HG03159 (cell line): Measurements from ENCODE around the gene C11orf58.
A peak's percentile ranks its signal among the peaks of the same experiment; 100 is the strongest.

ENCODE experiments used
- ATAC-seq: cut with Tn5 transposase; IDR thresholded peaks from one replicate; pipeline ENCODE4 v1.9.1; 2021; ENCODE audit warnings: mild to moderate bottlenecking, moderate library complexity; ENCODE audit not compliant: unreplicated experiment

Gene C11orf58

DNA sequence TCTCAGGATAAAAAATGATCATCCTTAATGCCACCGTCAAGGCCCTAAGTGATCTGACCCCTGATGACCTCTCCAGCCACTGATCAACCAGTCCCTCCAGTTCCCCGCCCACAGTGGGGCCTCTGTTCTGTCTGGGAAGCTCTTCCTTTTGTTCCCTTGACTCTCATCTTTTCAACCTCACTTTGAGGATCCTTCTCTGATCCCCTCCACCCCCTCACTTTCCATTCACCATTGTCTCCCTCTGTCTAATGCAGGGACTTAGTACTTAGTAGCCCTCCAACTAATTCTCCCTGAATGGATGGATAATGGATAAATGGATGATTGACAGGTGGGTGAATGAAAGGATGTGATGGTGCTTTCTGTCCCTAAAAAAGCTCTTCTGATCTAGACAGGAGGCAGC is 45.6 kb downstream of the C11orf58 start:
- no peak for ATAC-seq

DNA sequence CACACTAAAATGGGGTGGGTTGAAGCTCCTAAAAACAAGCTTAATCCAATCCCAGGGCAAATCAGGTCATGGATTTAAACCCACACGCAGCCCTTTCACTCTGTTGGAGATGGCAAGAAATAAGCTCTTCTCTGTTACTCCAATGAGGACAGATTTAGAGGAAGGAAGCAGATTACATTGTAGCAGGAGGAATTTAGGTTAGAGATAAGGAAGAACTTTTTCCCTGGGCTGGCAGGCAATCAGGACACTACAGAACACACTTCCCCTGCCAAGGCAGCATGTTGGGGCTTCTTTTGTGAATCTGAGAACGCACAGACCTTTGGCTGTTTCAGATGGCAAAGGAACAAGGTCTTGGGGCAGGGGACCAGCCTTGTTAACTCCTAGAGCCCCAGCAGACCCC is 46.2 kb downstream of the C11orf58 start:
- ATAC-seq: no peak

DNA sequence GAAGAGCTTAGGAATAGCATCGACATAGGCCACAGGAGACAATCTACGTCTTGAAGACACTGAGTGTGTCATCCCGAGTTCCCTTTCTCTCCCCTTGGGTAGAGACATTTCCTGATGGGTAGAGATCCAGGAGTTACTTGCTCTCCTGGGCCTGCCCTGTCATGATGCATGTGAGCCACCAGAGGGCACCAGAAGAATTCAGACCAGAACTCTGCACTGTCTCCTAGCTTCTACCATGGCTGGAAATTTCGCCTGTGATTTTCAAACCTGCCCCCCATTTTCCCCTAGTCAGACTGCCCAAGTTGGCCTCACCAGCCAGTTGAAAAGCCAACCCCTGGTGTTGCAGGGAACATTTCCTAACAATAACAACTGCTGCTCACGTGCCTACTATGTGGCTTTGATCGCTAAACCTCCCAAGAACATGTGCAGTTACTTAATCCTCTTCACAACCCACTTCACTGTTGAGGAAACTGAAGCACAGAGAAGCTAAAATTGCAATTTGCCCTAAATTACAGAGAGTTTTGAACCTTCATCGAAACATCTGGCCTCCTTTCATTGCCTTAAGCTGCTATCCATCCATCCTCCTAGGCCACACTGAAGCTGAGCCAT is 47.2 kb downstream of the C11orf58 start:
- ATAC-seq: peak; percentile 81

DNA sequence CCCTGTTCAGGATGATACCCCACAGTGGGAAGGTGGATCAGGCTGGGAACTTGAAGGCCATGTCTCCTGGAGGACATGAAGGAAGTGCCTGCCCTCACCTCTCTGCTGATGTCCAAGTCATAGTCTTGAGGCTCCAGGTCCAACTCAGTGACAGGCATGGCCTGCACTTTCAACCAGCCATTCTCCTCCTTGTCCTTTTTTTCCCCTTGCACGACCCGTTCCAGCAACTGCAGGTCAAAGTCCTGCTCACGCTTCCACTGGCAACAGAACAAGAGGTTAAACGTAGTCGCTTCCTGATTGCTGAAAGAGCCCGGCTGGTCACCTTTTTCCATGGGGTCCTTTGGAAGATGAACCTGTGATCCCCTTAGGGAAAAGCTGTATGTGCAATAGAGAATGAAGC is 47.7 kb downstream of the C11orf58 start:
- no peak for ATAC-seq

DNA sequence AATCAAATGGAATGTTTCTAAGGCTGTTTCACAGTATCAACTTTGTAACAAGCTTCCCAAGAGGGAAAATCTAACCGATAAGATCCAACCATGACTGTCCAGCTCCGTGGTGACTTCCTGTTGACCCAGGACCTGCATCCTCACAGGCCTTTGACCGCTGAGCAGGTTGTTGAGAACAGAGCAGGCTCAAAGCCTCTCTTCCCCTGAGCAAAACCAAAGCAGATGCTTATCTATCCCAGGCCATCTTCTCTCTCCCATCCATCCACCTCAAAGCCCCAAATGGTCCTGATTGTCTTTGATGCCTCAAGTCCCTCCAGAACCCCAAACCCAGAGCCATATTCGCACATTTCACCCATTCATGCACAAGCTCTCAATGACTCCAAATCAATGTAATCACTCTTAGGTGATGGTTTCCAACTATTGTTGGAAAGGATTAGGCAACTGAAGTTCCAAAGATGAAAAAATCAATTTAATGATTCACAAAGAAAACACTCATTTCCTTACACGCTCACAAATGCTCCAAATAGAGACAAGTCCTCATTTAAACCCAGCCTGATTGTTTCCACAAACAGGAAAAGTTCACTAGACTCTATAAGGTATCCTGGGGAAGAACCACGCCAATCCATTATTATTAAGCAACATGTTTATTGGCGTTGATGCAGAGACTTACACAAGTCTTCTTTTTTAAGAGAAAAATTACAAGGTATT is 48.7 kb downstream of the C11orf58 start:
- ATAC-seq: no peak

DNA sequence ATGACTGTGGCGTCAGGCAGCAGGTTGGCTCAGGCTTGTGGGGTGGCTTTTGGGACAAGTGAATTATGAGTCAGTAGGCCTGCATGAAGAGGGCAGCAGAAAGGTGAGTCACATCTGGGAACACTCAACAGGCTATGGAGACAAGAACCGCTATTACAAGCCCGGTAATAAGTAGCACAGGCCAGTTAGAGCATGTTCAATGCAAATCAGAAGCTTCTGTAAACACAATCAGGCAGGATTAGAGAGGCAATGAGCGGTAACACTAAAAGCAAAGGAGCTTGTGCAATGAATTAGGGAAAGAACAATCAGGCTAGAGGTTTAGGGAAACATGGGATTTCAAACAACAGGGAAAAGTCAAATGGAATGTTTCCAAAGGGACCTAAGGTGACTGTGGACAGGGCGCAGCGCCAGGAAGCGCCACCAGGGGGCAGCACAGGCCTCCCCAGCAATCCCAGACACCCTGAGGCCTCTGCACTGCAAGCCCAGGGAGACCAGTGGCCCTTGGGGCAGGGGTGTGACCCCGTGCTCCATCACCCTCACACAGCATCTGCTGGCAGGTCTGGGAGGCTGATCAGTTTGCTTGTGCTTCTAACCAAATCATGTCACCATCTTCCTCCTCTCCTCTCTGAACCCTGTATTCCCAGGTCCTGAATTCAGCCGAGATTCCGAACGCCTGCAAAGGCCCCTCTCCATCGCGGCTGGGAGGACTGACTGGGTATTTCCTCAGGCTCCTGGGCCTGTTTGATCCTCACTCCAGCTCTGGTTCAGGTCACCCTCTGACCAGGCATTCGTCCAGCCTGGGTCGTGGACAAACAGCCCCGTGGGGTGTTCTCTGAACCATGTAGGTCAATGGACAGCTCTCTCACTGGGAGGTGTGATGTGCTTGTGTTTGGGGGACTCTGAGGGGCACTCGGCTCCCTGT is 50.0 kb downstream of the C11orf58 start:
- ATAC-seq: peak; percentile 75

DNA sequence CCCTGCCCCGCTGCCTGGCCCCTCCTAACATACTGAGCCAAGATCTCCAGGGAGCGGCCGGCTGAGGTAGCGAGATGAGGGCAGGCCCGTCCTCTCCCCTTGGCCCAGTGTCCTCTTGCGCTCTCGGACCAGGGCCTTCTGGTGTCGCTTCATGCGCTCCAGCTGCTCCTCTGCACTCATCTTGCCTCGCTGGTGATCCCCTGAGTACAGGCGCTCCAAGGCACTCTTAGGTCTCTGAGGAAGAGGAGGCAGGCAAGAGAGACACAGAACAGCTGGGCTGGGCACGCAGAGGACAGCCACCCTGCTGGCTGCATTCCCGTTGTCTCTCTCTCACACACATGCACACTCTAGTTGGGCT is 50.6 kb downstream of the C11orf58 start:
- no peak for ATAC-seq

DNA sequence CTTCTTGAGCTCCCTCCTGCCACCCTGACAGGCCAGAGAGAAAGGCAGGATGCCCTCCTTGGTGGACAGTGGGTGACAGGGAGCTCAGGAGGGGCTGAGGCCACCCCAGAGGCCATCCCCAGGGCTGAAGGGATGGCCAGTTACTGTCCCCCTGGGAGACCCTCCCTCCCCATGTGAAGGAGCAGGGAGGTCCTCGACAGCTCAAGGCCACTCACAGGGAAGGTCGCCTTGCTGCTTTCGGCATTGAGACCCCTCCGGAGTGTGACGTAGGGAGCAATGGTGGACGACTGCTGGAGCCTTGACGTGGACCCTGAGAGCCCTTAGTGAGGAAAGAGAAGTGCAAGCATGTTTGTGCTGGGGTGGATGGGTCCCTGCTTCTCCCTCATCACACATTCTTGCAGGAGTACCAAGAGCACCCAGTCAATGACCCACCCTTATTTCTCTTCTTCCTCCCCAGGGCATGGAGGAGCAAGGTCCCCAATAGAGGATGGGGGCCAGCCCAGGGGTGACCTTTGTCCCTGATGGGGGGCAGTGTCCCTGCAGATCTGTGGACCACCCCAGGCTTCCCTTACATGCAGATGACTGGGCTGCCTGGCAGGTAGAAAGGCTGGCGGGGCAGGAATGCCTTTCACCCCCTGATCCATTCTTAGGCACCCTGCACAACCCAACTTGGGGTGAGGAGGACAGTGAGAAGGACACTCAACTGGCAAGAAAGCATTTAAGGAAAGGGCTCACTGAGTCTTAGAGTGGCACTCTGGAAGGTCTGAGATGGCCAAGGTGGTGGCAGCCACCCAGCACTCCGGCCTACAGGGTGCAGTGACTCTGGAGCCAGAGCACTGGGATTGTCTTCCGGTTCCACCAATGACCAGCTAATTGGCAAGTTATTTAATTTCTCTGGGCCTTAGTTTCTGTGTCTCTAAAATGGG is 51.4 kb downstream of the C11orf58 start:
- ATAC-seq: no peak

DNA sequence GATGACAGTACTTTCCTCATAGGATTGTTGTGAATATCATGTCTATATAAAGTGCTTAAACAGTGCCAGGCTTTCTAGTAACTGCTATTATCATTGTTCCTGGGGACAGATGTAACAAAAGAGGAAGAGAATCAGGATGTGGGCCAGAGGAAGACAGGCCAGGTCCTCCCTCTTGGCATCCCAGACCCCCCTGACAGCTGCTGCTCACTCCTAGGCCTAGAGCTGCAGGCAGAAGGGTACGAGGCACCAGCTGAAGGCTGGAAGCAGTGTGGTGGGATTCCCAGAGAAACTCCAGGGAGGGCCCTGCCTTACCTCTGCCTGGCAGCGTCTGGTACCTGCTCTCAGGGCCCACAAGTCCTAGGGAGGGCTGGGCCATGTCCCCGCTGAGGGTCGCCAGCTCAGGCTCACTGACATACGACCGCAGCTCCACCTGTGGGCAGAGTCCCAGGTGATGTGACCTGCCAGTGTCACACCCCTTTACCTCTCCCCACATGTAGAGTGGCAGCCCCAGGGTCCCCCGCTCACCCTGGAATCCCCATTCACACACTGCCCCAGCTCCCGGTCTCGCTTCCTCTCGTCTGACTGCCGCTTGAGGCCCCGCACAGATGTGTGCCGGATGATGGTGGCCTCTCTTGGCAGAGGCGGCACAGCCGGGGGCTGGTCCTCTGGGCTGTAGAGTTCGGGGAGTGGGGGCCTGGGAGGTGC is 52.2 kb downstream of the C11orf58 start:
- ATAC-seq: no peak

DNA sequence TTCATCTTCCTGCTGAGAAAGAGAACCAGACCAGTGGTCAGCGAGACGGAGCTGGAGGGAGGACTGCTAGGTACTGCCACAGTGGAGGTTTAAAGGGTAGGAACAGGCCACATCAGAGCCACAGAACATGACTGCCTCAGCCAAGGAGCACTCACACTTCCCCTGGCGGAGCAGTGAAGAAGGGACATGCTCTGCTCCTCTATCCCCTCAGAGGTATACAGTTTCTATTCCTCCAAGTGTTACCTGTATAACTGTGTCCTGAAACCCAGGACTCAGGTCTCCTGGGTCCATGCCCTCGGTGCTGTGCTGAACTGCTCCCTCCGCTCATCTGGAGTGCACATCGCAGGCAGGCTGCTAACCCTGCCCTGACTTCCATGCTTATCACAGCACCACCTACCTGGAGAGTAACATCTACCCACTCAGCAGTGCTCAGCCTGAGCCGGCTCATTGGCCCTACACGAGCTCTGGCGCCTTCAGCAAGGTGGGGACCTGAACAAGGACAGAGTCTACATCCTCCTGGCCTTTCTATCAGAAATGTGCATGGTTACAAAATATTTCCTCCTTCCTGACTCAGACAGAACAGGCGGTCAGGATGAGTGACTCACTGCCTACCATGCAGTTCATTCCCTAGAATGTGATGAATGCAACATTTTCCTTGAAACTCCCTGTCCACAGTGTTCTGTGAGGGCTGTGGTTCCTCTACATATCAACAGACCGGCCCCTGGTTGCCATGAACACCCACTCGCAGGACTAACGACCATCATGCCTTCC is 52.9 kb downstream of the C11orf58 start:
- no peak for ATAC-seq

DNA sequence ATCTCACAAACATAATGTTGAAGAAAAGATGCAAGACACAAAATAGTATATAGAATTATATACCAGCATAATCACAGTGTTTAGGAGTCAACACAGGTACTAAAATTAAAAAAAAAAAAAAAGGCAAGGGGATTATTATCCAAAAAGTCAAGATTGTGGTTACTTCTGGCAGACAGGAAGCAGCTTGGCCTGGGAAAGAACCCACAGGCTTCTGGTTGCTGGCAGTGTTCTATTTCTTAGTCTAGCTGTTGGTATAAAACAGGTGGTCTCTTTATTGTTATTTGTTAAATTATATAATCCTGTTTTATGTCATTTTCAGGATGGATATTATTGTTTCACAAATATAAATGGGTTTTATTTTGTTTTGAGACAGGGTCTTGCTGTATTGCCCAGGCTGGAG is 54.0 kb downstream of the C11orf58 start:
- ATAC-seq: no peak

DNA sequence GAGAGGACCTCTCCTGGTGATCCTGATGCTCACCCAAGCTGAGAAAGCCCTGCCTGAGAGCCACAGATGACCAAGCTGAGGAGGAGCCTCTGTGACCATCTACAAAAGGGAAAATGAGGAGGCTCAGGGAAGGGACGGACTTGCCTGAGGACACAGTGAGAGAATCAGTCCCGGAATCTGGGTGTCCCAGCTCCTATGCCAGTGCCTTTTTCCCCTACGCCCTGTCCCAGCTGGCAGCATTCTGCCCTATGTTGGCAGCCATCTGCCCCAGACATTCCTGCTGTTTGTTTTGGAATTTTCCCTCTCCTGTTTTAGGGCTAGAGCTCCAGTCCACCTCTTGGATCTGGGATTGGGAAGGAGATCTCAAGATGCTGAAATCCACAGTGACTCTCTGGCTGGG is 54.6 kb downstream of the C11orf58 start:
- no peak for ATAC-seq

DNA sequence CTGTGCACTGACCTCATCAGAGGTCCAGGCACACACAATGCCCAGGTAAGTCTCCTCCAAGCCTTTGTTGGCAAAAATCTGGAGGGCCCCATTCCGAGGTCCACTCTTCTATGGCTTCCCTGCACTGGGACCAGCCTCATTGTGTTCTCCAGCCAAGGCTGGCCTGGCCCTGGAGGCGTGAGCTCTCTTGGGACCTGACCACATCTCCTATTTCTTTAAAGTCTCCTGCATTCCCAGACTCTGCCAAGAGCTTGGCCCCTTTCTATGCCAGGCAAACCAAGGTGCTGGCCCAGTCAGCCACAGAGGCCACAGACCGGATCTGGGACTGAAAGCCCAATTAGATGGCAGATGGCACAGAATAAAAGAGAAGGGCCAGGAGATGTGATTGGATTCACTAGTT is 55.1 kb downstream of the C11orf58 start:
- ATAC-seq: no peak

DNA sequence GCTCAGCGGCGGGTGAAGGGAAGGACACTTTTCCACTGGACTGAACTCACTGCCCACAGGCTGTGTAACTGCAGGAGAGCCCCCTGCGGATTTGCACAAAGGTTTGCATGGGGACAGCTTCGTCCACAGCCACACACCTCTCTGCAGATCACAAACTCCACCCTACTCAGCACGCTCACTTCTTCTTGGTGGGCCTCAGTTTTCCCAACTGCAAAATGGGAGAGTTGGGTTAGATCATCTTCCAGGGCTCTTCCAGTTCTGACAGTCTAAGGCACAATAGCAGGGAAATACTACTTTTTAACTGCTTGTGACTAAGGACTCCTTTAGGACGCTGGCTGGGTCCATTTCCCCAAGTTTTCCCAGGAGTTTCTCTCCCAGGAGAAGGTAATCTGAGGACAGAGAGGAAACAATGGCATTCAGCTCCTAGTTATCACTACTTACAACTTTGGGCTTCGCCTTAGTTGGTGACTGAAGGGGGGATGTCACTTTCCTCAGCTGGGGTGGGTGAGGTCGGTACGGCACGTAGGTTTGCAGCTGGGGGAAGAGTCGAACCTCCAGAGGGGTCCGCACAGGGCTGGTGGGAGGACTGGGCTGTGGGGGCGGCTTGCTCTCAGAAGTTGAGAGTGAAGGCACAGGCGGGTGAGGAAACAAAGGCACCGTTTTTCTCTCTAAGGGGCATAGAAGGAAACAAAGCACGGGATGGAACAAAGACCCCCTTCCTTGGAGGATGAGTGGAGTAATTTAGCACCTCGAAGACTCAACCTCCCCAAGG is 55.8 kb downstream of the C11orf58 start:
- no peak for ATAC-seq

DNA sequence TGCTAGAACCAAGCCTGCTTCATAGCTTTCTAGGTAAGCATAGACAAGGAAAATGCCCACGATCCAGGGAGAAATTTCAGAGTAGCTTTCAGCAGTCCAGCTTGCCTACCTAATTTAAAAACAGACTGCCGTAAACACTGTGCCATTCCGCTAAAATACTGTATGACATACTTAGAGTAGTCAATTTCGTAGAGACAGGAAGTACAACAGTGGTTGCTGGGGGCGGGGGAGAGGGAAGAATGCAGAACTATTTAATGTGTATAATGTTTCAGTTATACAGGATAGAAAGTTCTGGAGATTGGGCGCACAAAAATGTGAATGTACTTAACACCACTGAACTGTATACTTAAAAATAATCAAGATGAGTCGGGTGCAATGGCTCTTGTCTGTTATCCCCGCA is 56.7 kb downstream of the C11orf58 start:
- no peak for ATAC-seq

DNA sequence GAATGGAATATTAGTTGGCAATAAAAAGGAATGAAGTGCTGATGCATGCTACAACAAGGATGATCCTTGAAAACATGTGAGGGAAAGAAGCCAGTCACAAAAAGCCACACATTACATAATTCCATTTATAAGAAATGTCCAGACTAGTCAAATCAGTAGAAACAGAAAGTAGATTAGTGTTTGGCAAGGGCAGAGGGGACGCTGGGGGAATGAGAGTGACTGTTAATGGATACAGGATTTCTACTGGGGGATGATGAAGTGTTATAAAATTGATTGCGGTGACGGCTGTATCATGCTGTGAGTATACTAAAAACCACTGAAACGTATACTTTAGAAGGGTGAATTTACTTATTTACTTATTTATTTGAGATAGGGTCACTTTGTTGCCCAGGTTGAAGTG is 57.9 kb downstream of the C11orf58 start:
- no peak for ATAC-seq

DNA sequence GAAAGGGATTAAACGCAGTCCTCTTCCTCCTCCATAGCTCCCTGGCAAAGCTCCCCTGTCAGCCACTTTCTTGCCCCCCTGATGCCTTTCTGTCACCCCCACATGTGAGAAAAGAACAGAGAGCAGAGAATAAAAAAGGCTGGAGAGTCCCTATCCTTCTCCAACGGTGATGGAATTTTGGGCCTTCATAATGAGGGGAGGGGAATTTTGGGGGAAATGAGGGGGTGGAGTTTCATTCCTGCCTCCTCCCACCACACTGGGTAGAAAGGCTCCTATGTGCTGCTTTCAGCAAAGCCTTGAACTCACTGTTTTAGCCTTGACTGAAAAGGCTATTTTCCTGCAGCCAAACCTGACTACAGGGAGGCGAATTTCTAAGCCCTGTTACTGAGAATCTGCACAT is 59.3 kb downstream of the C11orf58 start:
- no peak for ATAC-seq

DNA sequence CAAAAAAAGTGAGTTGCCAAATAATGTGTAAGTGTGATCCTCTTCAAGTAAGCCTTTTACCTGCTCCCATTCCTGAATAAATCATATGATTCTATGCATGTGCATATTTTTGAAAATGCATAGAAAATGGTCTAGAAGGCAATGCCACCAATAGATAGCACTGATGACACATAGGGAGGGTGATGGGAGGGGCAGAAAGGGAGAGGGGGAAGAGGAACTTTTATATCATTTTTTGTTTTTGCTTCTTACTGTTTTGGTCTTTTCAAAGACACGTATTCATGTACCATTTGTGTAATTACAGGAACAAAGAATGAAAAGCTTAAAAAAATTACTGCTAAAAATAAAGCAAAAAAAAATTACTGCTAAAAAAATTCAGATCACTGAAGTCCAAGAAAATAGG is 60.8 kb downstream of the C11orf58 start:
- ATAC-seq: no peak

DNA sequence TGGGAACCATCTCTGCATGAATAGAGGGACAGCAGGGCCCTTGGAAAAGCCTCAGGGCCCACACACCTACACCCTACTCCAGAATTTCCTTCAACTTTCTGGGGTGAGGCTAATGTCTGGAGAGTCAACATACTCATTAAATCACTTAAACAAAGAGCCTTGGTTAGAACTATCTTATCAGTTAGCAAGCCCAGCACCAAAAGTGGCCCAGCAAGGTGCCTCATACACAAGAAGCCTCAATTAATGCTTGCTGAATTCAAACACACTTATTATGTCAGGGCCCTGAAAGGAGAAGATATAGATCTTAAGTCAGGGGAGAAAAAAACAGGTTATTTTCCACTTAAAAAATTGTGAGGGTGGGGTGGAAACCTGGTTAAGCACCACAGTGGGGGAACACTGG is 61.4 kb downstream of the C11orf58 start:
- no peak for ATAC-seq
